Esophagus muscularis mucosa (tissue), 4 donors: ENCODE results near the gene SIGLEC11. TPM values are rescaled to one million over a fixed set of nuclear protein-coding genes. Genes with fewer than 3 reads are reported as not detected.

Experiments used
- DNase-seq: peaks from one replicate; pipeline ENCODE4 v3.0.0-alpha.2; 2017; ENCODE audit errors: extremely low spot score
- H3K27ac ChIP-seq, 4 donors: fragments of 200-600 bp; sonication (generic); replicated peaks in 1 of 4; 1 replicate in 3 of 4; 2 replicates in 1 of 4; pipeline ENCODE4 v1.5.1; 2016 to 2019; ENCODE audit warnings: mild to moderate bottlenecking in 1 of 4
- H3K27me3 ChIP-seq, 4 donors: fragments of 200-600 bp; sonication (generic); one replicate each; pipeline versions ENCODE4 v1.5.1 to v1.6.0; 2016 to 2019
- H3K36me3 ChIP-seq, 4 donors: fragments of 200-600 bp; sonication (generic); one replicate each; pipeline ENCODE4 v1.5.1; 2016 to 2019
- H3K4me1 ChIP-seq, 4 donors: fragments of 200-600 bp; sonication (generic); one replicate each; pipeline ENCODE4 v1.5.1; 2016 to 2019
- H3K4me3 ChIP-seq, 4 donors: fragments of 200-600 bp; sonication (generic); 1 replicate in 2 of 4; 2 replicates in 2 of 4; pipeline ENCODE4 v1.5.1; 2016 to 2019; ENCODE audit warnings: mild to moderate bottlenecking in 4 of 4, moderate library complexity in 1 of 4
- H3K9me3 ChIP-seq, 4 donors: fragments of 200-600 bp; sonication (generic); 1 replicate in 3 of 4; 2 replicates in 1 of 4; pipeline ENCODE4 v1.5.1; 2016 to 2019
- CTCF ChIP-seq, 3 experiments: fragments of 200-600 bp in 2 of 3; fragments of 450-650 bp in 1 of 3; sonication (generic) in 2 of 3; IDR thresholded peaks; one replicate each; pipeline ENCODE4 v1.5.1; 2017 to 2019; ENCODE audit warnings: antibody characterized with exemption in 3 of 3, mild to moderate bottlenecking in 2 of 3, moderate library complexity in 1 of 3
- EP300 ChIP-seq: sonication (generic); formaldehyde crosslinking; IDR thresholded peaks from one replicate; pipeline ENCODE4 v1.6.1; 2017; ENCODE audit warnings: antibody characterized with exemption
- POLR2A ChIP-seq: fragments of 450-650 bp; IDR thresholded peaks from one replicate; pipeline ENCODE4 v1.6.1; 2017; ENCODE audit warnings: antibody characterized with exemption, moderate library complexity, mild to moderate bottlenecking, low read depth
- POLR2AphosphoS5 ChIP-seq, 2 donors: sonication (generic); formaldehyde crosslinking; IDR thresholded peaks; one replicate each; pipeline ENCODE4 v1.6.1; 2017; ENCODE audit warnings: antibody characterized with exemption in 2 of 2
- WGBS: methylation state at CpG from one replicate; pipeline ENCODE4 v1.1.5; 2018; 5-methylcytosine and 5-hydroxymethylcytosine counted together
- intact Hi-C: fragments of 100-400 bp; cut with DNase I; formaldehyde crosslinking; loops from one replicate; pipeline ENCODE4 v1.15.1; 2023
- total RNA-seq, 4 donors: library from RNA; depleted of rRNA; stranded (reverse); fragments of >200 nt; gene quantifications; one replicate each; pipeline versions ENCODE4 v1.1.0 to v1.2.1, GENCODE V29; 2016

SIGLEC11 gene
- total RNA-seq, 4 donors from 2014 or later = 0.50 to 2.9 (median 1.4) TPM

GRCh38 chr19:49904136-49904535 lies 56.8 kb downstream of the SIGLEC11 start:
- Histone ChIP-seq H3K27ac (no peak overlapping the region), H3K27me3 (no peaks in the 10 kb centered on the region), H3K36me3 (peaks cover 16 to 36% (median 26%) of the 10 kb centered on the region in 4 donors), H3K4me1 (no peaks in the 10 kb centered on the region), H3K9me3 (no peaks in the 10 kb centered on the region), H3K4me3 (no peak overlapping the region)
- intact Hi-C loops = no loop called here
- no peak for DNase-seq
- TF ChIP-seq POLR2AphosphoS5 (IDR thresholded peaks at IDR 0.05) = no peak
- TF ChIP-seq EP300 = no peak
- TF ChIP-seq CTCF (IDR thresholded peaks at IDR 0.05) = no peak
- no peak for TF ChIP-seq POLR2A
- WGBS = 46% methylated on average over 6 of the region's 6 CpGs

Other genes with a start within 250 kb of the SIGLEC11 start
- gene TSKS, start 197.9 kb downstream of the SIGLEC11 start, total RNA-seq = under 1 TPM in 1 of 4 donors, not detected in 3; 0.57 TPM
- 100 to 1,000 TPM in 1 of 4 donors, 10 to 100 TPM in 3; 56.9 to 114 (median 87.8) TPM for gene AP2A1, start 194.2 kb downstream of the SIGLEC11 start, total RNA-seq
- 10 to 100 TPM; 14.1 to 38.0 (median 23.4) TPM for gene FUZ, start 147.9 kb downstream of the SIGLEC11 start, total RNA-seq
- 10 to 100 TPM; 22.5 to 36.0 (median 34.1) TPM for gene MED25, start 142.9 kb downstream of the SIGLEC11 start, total RNA-seq
- 100 to 1,000 TPM in 1 of 4 donors, 10 to 100 TPM in 3; 60.5 to 102 (median 84.4) TPM for gene PTOV1, start 110.0 kb downstream of the SIGLEC11 start, total RNA-seq
- gene PNKP, start 93.6 kb downstream of the SIGLEC11 start, total RNA-seq = 10 to 100 TPM; 21.4 to 43.7 (median 27.8) TPM
- 10 to 100 TPM; 15.4 to 30.6 (median 21.9) TPM for gene AKT1S1, start 83.8 kb downstream of the SIGLEC11 start, total RNA-seq
- gene TBC1D17, start 83.5 kb downstream of the SIGLEC11 start, total RNA-seq = 10 to 100 TPM; 35.1 to 60.9 (median 44.0) TPM
- gene IL4I1, start 64.3 kb downstream of the SIGLEC11 start, total RNA-seq = under 1 TPM in 2 of 4 donors, not detected in 2; 0.34 to 0.50 TPM
- gene ATF5, start 32.0 kb downstream of the SIGLEC11 start, total RNA-seq = 10 to 100 TPM; 12.0 to 22.0 (median 14.4) TPM
- gene NUP62, start 31.7 kb downstream of the SIGLEC11 start, total RNA-seq = 10 to 100 TPM; 27.0 to 44.3 (median 35.9) TPM
- gene VRK3, start 64.2 kb upstream of the SIGLEC11 start, total RNA-seq = 10 to 100 TPM; 20.8 to 27.5 (median 25.5) TPM
- gene ZNF473, start 64.8 kb upstream of the SIGLEC11 start, total RNA-seq = 1 to 10 TPM; 5.9 to 8.4 (median 7.3) TPM
- gene IZUMO2, start 202.1 kb upstream of the SIGLEC11 start, total RNA-seq = not detected
- 10 to 100 TPM in 1 of 4 donors, 1 to 10 TPM in 3; 2.5 to 10.1 (median 5.3) TPM for gene MYH14, start 242.4 kb upstream of the SIGLEC11 start, total RNA-seq